Stimulated activated naive B cell treated with anti-CD40 and anti-IgM and Interleukin-4, amounts not matched to agents 10 μg/mL and 1 μg/mL and 100 μg/mL, for 72 hours (primary cell): ENCODE data around the gene IQSEC3.

ENCODE experiments used
- ATAC-seq, 2 donors: fragments of 150-1000 bp; cut with Tn5 transposase; replicated peaks; 2 replicates each; pipeline ENCODE4 v1.10.0; 2021; ENCODE audit warnings: moderate library complexity in 1 of 2
- DNase-seq: peaks from one replicate; pipeline ENCODE4 v3.0.0; 2021
- H3K27ac Mint-ChIP-seq: one replicate; pipeline ENCODE4 v1.8.0; 2022; ENCODE audit warnings: mild to moderate bottlenecking, mixed read lengths
- H3K27me3 Mint-ChIP-seq, 2 donors: one replicate each; pipeline ENCODE4 v1.8.0; 2022; ENCODE audit warnings: mixed read lengths in 2 of 2
- H3K36me3 Mint-ChIP-seq, 2 donors: one replicate each; pipeline ENCODE4 v1.8.0; 2022; ENCODE audit warnings: mixed read lengths in 2 of 2, mild to moderate bottlenecking in 1 of 2
- H3K4me1 Mint-ChIP-seq, 2 donors: one replicate each; pipeline ENCODE4 v1.8.0; 2022; ENCODE audit warnings: mixed read lengths in 2 of 2, mild to moderate bottlenecking in 1 of 2
- H3K4me3 Mint-ChIP-seq, 2 donors: one replicate each; pipeline ENCODE4 v1.8.0; 2022; ENCODE audit warnings: mild to moderate bottlenecking in 2 of 2, mixed read lengths in 2 of 2, moderate library complexity in 1 of 2
- H3K9me3 Mint-ChIP-seq, 2 donors: one replicate each; pipeline ENCODE4 v1.8.0; 2022; ENCODE audit warnings: mixed read lengths in 2 of 2, mild to moderate bottlenecking in 1 of 2

The IQSEC3 gene

DNA sequence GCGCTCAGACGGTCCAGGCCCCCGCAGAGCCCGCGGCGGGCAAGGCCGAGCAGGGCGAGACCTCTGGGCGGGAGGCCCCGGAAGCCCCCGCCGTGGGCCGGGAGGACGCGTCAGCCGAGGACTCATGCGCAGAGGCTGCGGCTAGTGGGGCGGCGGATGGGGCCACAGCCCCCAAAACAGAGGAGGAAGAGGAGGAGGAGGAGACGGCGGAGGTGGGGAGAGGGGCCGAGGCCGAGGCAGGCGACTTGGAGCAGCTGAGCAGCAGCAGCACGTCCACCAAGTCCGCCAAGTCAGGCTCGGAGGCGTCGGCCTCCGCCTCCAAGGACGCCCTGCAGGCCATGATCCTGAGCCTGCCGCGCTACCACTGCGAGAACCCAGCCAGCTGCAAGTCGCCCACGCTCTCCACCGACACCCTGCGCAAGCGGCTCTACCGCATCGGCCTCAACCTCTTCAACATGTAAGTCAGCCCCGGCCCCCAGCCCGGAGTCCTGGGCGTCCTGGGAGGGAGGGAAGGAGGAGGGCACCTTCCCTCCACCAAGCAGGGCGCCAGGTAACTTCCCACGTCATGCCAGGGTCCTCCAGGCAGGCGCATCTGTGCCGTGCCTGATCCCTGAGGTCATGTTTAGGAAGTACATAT is 72.4 kb downstream of the IQSEC3 start:
- DNase-seq (no peak), ATAC-seq (peak in 1 of 2 donors; percentile 49)
- Mint-ChIP-seq H3K4me1 (peaks cover 0 to 2% of the 10 kb centered on the region in 2 donors), H3K9me3 (no peaks in the 10 kb centered on the region), H3K27ac (no peak overlapping the region), H3K4me3 (no peak overlapping the region), H3K27me3 (peaks cover 37 to 38% of the 10 kb centered on the region in 2 donors), H3K36me3 (no peaks in the 10 kb centered on the region)

DNA sequence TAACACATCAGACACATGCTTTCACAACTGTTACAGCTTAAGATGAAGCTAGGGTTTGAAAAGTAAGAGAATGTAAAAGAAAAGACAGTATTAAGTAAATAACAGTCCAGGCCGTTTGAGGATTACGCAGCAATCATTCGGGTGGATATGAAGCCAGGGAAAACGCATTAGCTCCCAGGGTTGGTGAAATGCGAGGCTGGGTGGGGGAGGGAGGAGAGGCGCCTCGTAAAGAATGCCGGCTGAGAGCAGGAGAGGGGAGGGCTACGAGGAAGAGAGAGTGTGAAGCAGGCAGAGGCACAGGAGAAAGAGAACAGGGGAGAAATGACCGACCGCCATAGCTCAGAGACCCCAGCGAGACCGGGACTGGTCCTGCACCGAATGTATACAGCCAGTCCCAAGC is 73.0 kb downstream of the IQSEC3 start:
- H3K4me3 Mint-ChIP-seq = no peak overlapping the region
- H3K36me3 Mint-ChIP-seq = no peaks in the 10 kb centered on the region
- H3K4me1 Mint-ChIP-seq = peaks cover 0 to 5% of the 10 kb centered on the region in 2 donors
- DNase-seq = no peak
- no peaks in the 10 kb centered on the region for H3K9me3 Mint-ChIP-seq
- no peak for ATAC-seq
- H3K27me3 Mint-ChIP-seq = peaks cover 37 to 38% of the 10 kb centered on the region in 2 donors
- H3K27ac Mint-ChIP-seq = no peak overlapping the region

DNA sequence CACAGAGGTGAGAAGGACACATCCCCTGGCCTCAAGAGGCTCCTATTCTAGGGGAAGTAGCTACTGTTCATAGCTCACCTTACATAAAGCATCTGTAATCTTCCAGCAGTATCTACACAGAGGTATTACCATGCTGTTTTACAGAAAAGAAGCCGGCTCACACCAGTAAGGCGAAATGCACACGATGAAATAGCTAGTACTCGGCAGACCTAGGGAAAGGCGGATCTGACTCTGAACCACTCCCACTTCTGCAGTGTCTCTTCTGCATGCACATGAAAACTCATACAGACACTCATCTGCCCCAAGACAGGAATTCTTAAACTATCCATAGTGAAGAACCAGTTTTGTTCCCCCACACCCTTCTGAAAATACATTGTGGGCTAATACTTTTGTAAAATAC is 73.6 kb downstream of the IQSEC3 start:
- Mint-ChIP-seq H3K9me3 (no peaks in the 10 kb centered on the region), H3K27me3 (peaks cover 37 to 38% of the 10 kb centered on the region in 2 donors), H3K36me3 (no peaks in the 10 kb centered on the region), H3K4me1 (peaks cover 0 to 5% of the 10 kb centered on the region in 2 donors), H3K4me3 (no peak overlapping the region), H3K27ac (no peak overlapping the region)
- ATAC-seq (no peak), DNase-seq (no peak)

DNA sequence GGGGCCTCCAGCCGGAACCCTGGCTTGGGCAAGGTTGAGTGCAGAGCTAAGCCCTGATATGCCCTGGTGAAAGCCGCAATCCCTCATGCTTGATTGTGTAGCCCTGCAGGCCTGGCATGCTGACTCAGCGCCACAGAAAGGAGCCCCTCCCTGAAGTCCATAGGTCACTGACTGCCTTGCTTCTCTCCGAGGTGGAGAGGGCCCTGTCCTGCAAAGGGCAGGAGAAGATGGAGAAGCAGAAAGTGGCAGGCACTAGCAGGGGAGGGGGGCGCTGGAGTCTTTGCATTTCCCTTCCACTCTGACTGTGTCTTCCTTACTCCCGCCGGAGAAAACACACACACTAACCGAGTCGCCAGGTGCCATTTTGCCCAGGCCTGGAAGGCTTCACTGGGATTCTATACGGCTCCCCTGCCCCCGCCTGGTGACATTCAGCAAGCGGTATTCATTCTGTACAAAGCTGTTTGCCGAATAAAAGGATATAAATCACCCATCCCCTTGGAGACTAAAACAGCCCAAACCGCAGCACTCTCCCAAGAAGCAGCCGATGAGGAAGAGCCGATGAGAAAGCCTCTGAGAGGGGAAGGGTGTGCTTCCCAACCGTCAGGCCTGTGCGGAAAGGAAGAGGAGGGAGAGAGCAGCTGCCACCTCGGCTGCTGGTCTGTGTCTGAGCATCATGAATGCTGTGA is 77.5 kb downstream of the IQSEC3 start:
- no peaks in the 10 kb centered on the region for H3K9me3 Mint-ChIP-seq
- H3K4me3 Mint-ChIP-seq = no peak overlapping the region
- no peaks in the 10 kb centered on the region for H3K36me3 Mint-ChIP-seq
- peaks cover 34% of the 10 kb centered on the region in 2 donors for H3K27me3 Mint-ChIP-seq
- ATAC-seq = no peak
- H3K27ac Mint-ChIP-seq = no peak overlapping the region
- DNase-seq = no peak
- H3K4me1 Mint-ChIP-seq = peaks cover 0 to 5% of the 10 kb centered on the region in 2 donors

DNA sequence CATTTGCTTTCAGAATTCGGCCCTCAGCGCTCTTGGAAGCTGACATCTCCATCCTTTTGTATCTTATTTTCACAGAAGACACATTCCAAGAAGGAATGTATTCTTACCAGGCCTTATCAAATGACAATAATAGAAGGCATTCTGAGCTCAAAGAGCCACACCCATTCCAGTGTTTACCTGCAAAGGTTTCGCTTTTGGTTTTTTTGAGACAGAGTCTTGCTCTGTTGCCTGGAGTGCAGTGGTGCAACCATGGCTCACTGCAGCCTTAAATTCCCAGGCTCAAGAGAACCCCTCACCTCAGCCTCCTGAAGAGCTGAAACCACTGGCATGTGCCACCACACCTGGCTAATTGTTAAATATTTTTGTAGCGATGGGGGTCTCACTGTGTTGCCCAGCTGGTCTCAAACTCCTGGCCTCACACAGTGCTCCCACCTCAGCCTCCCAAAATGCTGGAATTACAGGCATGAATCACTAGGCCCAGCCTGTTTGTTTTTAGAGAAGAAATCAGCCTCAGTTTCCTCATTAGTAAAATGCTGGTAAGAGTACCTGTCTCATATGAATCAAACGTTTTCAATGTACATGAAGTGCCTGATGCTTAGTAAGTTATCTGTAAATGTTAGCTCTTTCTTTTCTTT is 78.2 kb downstream of the IQSEC3 start:
- peaks cover 0 to 3% of the 10 kb centered on the region in 2 donors for H3K4me1 Mint-ChIP-seq
- no peak overlapping the region for H3K27ac Mint-ChIP-seq
- DNase-seq (no peak), ATAC-seq (no peak)
- peaks cover 27 to 28% of the 10 kb centered on the region in 2 donors for H3K27me3 Mint-ChIP-seq
- H3K36me3 Mint-ChIP-seq = no peaks in the 10 kb centered on the region
- no peak overlapping the region for H3K4me3 Mint-ChIP-seq
- no peaks in the 10 kb centered on the region for H3K9me3 Mint-ChIP-seq

DNA sequence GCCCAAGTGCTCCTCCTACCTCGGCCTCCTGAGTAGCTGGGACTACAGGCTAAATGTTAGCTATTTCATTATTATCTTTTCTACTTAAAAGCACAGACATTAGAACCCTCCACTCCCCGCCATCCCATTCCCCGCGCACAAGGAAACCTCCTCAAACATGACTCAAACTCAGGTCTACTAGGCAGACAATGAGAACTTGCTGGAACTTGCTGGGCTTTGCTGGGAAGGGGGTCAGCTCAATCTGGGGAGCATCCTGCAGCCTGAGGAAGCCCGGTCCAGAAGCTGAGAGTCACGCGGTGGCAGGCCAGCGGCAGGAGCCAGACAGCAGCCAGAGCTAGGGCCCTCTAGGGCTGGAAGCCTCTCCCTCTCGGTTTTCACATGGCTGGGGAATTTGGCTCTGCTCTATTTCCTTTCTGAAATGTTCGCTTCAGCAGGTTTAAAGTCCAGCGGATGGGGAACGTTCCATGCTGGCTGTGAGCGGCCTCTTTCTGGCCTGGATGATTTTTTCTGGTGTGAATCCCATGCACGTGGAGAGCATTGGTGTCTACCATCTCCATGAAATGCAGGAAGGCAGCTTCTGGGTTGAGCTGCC is 78.9 kb downstream of the IQSEC3 start:
- Mint-ChIP-seq H3K9me3 (no peaks in the 10 kb centered on the region), H3K27ac (no peak overlapping the region), H3K4me3 (no peak overlapping the region), H3K4me1 (peaks cover 0 to 3% of the 10 kb centered on the region in 2 donors), H3K36me3 (no peaks in the 10 kb centered on the region), H3K27me3 (peaks cover 21% of the 10 kb centered on the region in 2 donors)
- ATAC-seq = no peak
- no peak for DNase-seq

DNA sequence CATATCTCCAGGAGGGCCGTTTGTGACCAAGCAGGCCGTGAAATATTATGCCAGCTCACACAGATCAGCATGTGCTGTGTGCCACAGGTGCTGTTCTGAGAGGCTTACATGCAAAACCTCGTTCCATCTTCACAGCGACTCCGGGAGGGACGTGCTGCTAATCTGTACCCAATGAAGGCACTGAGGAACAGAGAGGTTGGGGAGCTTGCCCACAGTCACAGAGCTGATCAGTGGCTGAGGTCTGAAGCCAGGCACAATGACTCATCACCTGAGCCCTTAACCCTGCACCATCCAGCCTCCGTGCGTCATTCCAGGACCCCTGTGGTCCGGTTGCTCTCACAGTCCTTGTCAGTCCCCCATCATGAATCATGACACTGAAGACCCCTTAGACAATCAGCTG is 80.7 kb downstream of the IQSEC3 start:
- Mint-ChIP-seq H3K27me3 (peaks cover 4 to 8% of the 10 kb centered on the region in 2 donors), H3K27ac (no peak overlapping the region), H3K4me3 (no peak overlapping the region), H3K9me3 (no peaks in the 10 kb centered on the region), H3K36me3 (no peaks in the 10 kb centered on the region), H3K4me1 (peaks cover 0 to 3% of the 10 kb centered on the region in 2 donors)
- no peak for ATAC-seq
- no peak for DNase-seq

DNA sequence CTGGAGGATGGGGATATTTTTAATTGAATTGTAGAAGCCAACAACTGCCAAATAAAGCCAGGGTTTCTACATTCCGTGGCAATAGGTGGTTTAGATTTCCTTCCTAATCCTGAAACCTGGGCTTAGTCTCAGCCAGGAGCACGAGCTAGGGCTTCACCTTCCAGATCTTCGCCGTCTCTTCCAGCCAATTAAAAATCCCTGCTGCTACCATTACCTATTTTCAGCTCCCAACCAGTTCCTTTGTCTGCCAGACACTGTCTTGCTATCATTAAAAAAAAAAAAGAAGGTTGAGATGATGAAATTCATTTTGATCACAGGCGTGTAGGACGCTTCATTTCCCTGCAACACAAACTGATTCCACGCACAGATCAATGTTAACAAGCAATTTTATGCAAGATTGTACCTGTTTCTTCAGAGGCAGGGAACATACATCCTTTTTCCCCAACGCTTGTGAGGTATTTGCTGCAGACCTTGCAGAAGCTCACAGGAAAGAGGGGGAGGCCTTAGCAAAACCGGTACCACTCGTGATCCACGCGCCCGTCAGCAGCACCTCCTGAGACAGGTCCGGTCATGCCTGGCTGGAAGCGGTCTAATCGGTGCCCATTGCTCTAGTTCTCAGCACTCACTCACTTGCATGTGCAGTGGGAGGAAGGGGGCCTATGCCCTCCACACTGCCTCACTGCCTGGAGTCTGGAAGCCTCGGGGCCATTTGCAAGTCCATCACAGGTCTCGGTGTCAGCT is 82.3 kb downstream of the IQSEC3 start:
- DNase-seq (no peak), ATAC-seq (no peak)
- Mint-ChIP-seq H3K27ac (no peak overlapping the region), H3K4me1 (peaks cover 4 to 5% of the 10 kb centered on the region in 2 donors), H3K4me3 (no peak overlapping the region), H3K9me3 (no peaks in the 10 kb centered on the region), H3K27me3 (peaks cover 0 to 8% of the 10 kb centered on the region in 2 donors), H3K36me3 (no peaks in the 10 kb centered on the region)

DNA sequence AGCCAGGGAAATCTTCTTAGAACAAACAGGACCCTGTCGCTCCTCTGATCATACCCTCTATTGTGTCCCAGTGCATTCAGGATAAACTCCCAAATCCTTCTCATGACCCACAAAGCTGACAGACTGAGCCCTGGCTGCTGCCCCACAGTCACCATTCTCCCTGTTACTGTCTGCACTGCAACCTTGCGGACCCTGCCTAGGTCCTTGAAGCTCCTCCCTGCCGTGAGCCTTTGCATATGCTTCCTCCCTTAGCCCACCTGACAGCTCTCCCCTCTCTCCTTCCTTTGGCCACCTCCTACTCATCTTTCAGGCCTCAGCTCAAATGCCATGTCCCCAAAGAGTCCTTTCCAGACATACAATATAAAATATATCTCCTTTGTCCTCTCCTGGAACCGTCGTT is 85.0 kb downstream of the IQSEC3 start:
- Mint-ChIP-seq H3K27me3 (peaks cover 5 to 8% of the 10 kb centered on the region in 2 donors), H3K27ac (no peak overlapping the region)

DNA sequence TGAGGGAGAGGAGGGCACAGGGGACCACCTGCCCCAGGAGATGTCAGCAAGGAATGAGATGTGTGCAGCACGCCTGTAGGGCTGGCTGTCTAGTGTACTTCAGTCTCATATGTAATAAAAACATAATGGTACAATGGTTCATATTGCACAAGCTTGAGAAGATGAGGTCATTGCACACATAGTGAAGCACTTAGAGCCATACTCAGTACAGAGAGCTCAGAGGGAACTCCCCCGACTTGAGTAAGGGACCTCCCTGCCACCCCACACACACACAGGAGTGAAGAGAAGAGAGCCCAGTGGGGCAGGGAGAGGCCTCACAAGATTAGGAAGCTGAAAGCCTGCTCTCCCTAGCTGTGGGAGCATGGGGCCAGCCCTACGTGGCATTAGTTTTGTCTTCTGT is 85.9 kb downstream of the IQSEC3 start:
- peaks cover 5 to 8% of the 10 kb centered on the region in 2 donors for H3K27me3 Mint-ChIP-seq

More for the DNA sequence above, 85.0 kb downstream of the IQSEC3 start:
- ATAC-seq (no peak), DNase-seq (no peak)
- H3K4me3 Mint-ChIP-seq = no peak overlapping the region
- H3K9me3 Mint-ChIP-seq = no peaks in the 10 kb centered on the region
- peaks cover 3 to 4% of the 10 kb centered on the region in 2 donors for H3K4me1 Mint-ChIP-seq
- H3K36me3 Mint-ChIP-seq = no peaks in the 10 kb centered on the region

DNA sequence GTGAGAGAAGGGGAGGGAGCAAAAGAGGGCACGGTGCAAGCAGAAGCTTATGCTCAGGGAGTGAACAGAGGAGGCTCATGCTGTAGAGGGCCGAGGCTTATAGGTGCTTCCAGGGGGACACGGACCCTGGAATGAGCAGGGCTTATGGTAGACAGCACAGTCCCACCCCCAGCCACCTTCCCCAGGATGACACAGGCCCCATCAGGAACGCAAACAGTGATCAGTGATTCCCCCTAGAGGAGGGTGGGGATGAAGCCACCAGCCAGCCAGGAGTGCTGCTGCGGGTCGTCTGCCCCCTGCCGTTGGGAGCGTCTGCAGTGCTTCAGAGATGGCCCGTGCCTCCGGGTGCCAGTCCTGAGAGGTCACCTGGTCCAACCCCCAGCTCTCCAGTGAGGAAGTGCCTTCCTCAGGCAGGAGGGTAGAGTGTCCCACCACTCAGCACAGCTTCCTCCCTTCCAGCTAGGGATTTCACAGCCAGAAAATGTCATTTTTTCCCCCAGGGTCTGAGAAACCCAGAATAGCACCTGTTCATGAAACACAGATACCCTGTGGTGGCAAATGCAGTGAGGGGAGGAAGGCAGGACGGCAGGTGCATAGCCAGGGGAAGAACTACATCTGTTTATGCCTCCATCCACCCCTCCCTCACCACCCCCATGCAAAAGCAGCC is 86.6 kb downstream of the IQSEC3 start:
- peaks cover 3 to 4% of the 10 kb centered on the region in 2 donors for H3K4me1 Mint-ChIP-seq

More for the DNA sequence above, 85.9 kb downstream of the IQSEC3 start:
- no peak for DNase-seq
- Mint-ChIP-seq H3K9me3 (no peaks in the 10 kb centered on the region), H3K36me3 (no peaks in the 10 kb centered on the region), H3K4me3 (no peak overlapping the region), H3K4me1 (peaks cover 3 to 4% of the 10 kb centered on the region in 2 donors), H3K27ac (no peak overlapping the region)
- no peak for ATAC-seq

DNA sequence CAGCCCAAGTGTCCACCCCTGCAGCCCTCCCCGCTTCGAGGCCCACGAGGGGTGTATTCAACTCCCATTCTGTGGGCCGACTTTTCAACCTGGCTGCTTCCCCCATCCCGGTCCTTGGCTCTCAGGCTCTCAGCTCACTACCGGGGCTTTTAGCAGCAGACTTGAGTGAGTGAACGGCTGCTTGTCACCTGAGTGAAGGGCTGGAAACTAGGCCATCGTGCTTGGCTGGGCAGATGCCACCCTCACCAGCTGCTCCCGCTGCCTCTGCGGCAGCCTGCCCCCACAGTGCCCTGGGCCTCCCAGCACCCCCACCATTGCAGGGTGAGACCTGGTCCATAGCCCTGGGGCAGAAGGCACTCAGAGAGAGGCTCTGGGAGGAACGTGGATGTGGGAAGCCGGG is 87.5 kb downstream of the IQSEC3 start:
- no peak overlapping the region for H3K4me3 Mint-ChIP-seq
- H3K4me1 Mint-ChIP-seq = peaks cover 3 to 4% of the 10 kb centered on the region in 2 donors
- no peaks in the 10 kb centered on the region for H3K9me3 Mint-ChIP-seq
- H3K36me3 Mint-ChIP-seq = no peaks in the 10 kb centered on the region
- DNase-seq (no peak), ATAC-seq (no peak)
- H3K27me3 Mint-ChIP-seq = peaks cover 5 to 8% of the 10 kb centered on the region in 2 donors
- H3K27ac Mint-ChIP-seq = no peak overlapping the region

More for the DNA sequence above, 86.6 kb downstream of the IQSEC3 start:
- Mint-ChIP-seq H3K27me3 (peaks cover 5 to 8% of the 10 kb centered on the region in 2 donors), H3K36me3 (no peaks in the 10 kb centered on the region), H3K4me3 (no peak overlapping the region), H3K27ac (no peak overlapping the region), H3K9me3 (no peaks in the 10 kb centered on the region)
- peak; percentile 40 for DNase-seq
- peak; percentile 90 to 95 for ATAC-seq

DNA sequence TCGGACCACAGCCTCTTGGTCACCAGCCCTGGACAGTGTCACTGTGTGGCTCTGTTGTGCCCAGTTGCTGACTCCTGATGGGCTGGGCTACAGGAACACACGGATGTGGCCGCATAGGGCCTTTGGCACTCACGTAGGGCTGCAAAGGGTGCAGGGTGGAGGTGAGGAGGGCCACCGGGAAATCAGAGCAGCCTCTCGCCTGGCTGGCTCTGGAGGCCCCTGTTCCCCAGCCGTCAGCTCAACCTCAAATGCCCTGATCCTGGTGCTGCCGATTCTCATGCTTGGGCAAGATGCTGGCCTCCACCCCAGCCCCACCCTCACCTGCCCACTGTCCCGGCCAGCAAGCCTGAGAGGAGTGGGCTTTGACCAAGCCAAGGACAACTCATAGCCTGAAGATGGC is 88.4 kb downstream of the IQSEC3 start:
- Mint-ChIP-seq H3K27ac (no peak overlapping the region), H3K9me3 (no peaks in the 10 kb centered on the region), H3K4me3 (no peak overlapping the region), H3K27me3 (peaks cover 5 to 8% of the 10 kb centered on the region in 2 donors), H3K36me3 (no peaks in the 10 kb centered on the region), H3K4me1 (peaks cover 3 to 4% of the 10 kb centered on the region in 2 donors)
- DNase-seq (no peak), ATAC-seq (no peak)
